ENCODE measurements around the gene BICDL1. TPM values are rescaled to one million over a fixed set of nuclear protein-coding genes. Genes with fewer than 3 reads are reported as not detected.

BICDL1 gene
- total RNA-seq, 1 experiment from 2014 or later: 22.2 TPM

DNA sequence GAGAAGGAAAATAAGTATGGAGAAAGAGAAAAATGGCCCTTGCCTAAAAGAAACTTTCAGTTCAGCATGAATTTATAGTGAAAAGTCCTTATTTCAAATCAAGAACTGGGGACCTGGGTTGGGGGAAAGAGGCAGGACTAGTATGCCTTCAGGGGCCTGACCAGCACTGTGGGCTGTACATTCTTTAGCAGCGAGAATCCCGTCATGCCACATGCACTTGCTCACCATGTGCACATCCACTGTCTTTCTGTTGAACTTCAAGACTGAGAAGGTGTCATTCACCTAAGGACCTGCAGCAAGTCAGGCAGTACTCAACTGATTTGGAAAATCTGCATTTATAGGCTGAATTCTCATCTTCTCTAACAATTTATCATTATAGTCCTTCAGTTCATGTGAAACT lies 77.3 kb downstream of the BICDL1 start:
- BruUV-seq (replicated peaks): no TSS peak
- ATAC-seq (no peak), DNase-seq (ENCODE audit: low read depth, low spot score) (no peak)
- in situ Hi-C loops (cut with HindIII; ENCODE audit: low pct_unique_long_range_greater_than_20kb, low sequenced_read_pairs) (no loop called here), intact Hi-C loops (cut with micrococcal nuclease; ENCODE audit: unreplicated experiment) (no loop called here)
- TF ChIP-seq POLR2AphosphoS5 (IDR thresholded peaks at IDR 0.05; ENCODE audit: low read depth, low read length): no peak
- TF ChIP-seq, protein P1, sequence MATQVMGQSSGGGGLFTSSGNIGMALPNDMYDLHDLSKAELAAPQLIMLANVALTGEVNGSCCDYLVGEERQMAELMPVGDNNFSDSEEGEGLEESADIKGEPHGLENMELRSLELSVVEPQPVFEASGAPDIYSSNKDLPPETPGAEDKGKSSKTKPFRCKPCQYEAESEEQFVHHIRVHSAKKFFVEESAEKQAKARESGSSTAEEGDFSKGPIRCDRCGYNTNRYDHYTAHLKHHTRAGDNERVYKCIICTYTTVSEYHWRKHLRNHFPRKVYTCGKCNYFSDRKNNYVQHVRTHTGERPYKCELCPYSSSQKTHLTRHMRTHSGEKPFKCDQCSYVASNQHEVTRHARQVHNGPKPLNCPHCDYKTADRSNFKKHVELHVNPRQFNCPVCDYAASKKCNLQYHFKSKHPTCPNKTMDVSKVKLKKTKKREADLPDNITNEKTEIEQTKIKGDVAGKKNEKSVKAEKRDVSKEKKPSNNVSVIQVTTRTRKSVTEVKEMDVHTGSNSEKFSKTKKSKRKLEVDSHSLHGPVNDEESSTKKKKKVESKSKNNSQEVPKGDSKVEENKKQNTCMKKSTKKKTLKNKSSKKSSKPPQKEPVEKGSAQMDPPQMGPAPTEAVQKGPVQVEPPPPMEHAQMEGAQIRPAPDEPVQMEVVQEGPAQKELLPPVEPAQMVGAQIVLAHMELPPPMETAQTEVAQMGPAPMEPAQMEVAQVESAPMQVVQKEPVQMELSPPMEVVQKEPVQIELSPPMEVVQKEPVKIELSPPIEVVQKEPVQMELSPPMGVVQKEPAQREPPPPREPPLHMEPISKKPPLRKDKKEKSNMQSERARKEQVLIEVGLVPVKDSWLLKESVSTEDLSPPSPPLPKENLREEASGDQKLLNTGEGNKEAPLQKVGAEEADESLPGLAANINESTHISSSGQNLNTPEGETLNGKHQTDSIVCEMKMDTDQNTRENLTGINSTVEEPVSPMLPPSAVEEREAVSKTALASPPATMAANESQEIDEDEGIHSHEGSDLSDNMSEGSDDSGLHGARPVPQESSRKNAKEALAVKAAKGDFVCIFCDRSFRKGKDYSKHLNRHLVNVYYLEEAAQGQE (IDR thresholded peaks at IDR 0.05; ENCODE audit: insufficient read depth in 1 of 2, low read depth in 2 of 2, low read length in 1 of 2): no peak
- TF ChIP-seq TCF7L2 (IDR thresholded peaks at IDR 0.05; ENCODE audit: low read depth, low read length): no peak
- TF ChIP-seq, protein P2, sequence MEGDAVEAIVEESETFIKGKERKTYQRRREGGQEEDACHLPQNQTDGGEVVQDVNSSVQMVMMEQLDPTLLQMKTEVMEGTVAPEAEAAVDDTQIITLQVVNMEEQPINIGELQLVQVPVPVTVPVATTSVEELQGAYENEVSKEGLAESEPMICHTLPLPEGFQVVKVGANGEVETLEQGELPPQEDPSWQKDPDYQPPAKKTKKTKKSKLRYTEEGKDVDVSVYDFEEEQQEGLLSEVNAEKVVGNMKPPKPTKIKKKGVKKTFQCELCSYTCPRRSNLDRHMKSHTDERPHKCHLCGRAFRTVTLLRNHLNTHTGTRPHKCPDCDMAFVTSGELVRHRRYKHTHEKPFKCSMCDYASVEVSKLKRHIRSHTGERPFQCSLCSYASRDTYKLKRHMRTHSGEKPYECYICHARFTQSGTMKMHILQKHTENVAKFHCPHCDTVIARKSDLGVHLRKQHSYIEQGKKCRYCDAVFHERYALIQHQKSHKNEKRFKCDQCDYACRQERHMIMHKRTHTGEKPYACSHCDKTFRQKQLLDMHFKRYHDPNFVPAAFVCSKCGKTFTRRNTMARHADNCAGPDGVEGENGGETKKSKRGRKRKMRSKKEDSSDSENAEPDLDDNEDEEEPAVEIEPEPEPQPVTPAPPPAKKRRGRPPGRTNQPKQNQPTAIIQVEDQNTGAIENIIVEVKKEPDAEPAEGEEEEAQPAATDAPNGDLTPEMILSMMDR (IDR thresholded peaks at IDR 0.05): no peak
- no peak for TF ChIP-seq SIN3A (IDR thresholded peaks at IDR 0.05; ENCODE audit: borderline replicate concordance, insufficient read depth, low read depth, low read length)
- H3K27ac ChIP-seq (ENCODE audit: low read length): no peak overlapping the region
- H3K4me3 ChIP-seq (ENCODE audit: low read depth in 2 of 2, low read length in 2 of 2): no peak overlapping the region
- no peaks in the 10 kb centered on the region for H3K9me3 ChIP-seq (ENCODE audit: control insufficient read depth, insufficient read depth, low read depth, low read length)
- no peaks in the 10 kb centered on the region for H3K36me3 ChIP-seq (ENCODE audit: control insufficient read depth, insufficient read depth, low read length)
- CTCF ChIA-PET: interaction anchor here (0.6 kb wide), 1 partner anchor 280 kb away, joined by 3 read pairs; no protein-coding TSS in a partner anchor
- H3K4me1 ChIP-seq (ENCODE audit: control insufficient read depth, insufficient read depth, low read length): no peaks in the 10 kb centered on the region
- POLR2A ChIA-PET: no interaction called here
- no peaks in the 10 kb centered on the region for H3K27me3 ChIP-seq (ENCODE audit: control insufficient read depth, insufficient read depth, low read length)

DNA sequence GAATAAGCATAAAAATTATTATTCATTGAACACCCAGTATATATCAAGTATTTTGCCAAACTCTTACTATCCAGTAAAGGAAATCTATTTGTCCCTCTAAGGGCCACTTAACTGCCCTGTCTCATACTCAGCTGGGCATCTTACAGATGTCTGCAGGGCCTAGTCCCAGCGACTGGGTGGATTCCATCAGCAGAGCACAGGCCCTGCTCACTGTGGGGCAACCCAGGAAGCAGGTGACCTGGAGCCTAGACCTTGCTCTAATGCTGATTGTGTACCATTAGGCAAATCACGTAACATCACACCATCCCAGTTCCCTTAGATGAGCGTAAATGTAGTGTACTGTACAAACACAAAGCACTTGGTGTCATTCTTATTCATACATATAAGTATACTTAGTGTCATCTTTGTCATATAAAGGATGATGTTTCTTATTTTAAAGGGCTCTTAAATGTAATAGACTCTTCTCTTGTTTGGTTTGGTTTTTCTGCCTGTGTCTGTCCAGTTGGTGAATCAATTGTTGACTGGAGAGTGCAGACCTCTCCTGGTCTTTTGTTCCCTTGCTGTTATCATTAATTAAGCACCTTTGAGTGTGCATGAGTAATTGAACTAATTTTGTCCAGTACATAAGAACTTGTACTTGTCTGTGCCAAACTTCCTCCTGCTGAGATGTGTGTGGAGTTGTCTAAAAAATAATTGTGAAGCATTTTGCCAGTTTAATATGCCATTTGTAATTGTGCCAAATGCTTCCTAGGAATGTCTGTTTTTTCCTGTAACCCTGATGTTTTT lies 78.2 kb downstream of the BICDL1 start:
- no TSS peak for BruUV-seq (replicated peaks)
- POLR2A ChIA-PET: no interaction called here
- Histone ChIP-seq H3K27ac (ENCODE audit: low read length) (no peak overlapping the region), H3K27me3 (ENCODE audit: control insufficient read depth, insufficient read depth, low read length) (no peaks in the 10 kb centered on the region), H3K9me3 (ENCODE audit: control insufficient read depth, insufficient read depth, low read depth, low read length) (no peaks in the 10 kb centered on the region), H3K4me3 (ENCODE audit: low read depth in 2 of 2, low read length in 2 of 2) (no peak overlapping the region), H3K36me3 (ENCODE audit: control insufficient read depth, insufficient read depth, low read length) (no peaks in the 10 kb centered on the region), H3K4me1 (ENCODE audit: control insufficient read depth, insufficient read depth, low read length) (no peaks in the 10 kb centered on the region)
- CTCF ChIA-PET: interaction anchor here (0.6 kb wide), 1 partner anchor 279 kb away, joined by 3 read pairs; no protein-coding TSS in a partner anchor
- TF ChIP-seq, protein P2 (IDR thresholded peaks at IDR 0.05): no peak
- TF ChIP-seq POLR2AphosphoS5 (IDR thresholded peaks at IDR 0.05; ENCODE audit: low read depth, low read length) (no peak), SIN3A (IDR thresholded peaks at IDR 0.05; ENCODE audit: borderline replicate concordance, insufficient read depth, low read depth, low read length) (no peak), TCF7L2 (IDR thresholded peaks at IDR 0.05; ENCODE audit: low read depth, low read length) (no peak)
- TF ChIP-seq, protein P1 (IDR thresholded peaks at IDR 0.05; ENCODE audit: insufficient read depth in 1 of 2, low read depth in 2 of 2, low read length in 1 of 2): no peak
- intact Hi-C loops (cut with micrococcal nuclease; ENCODE audit: unreplicated experiment): no loop called here
- no peak for ATAC-seq
- in situ Hi-C loops (cut with HindIII; ENCODE audit: low pct_unique_long_range_greater_than_20kb, low sequenced_read_pairs): no loop called here
- no peak for DNase-seq (ENCODE audit: low read depth, low spot score)

All from Panc1 (cell line).